ENCODE results near the gene SPHK2. TPM values are rescaled to one million over a fixed set of nuclear protein-coding genes. Genes with fewer than 3 reads are reported as not detected.

The SPHK2 gene
- total RNA-seq, 1 donor from 2014 or later: 30.9 TPM

- intact Hi-C loops (cut with micrococcal nuclease): no loop called here
These were observed 15.5 kb upstream of the SPHK2 start for GRCh38 chr19:48603850-48604249.

GRCh38 chr19:48606463-48607358 is 12.6 kb upstream of the SPHK2 start, which contains the start of gene SPACA4:
TSS of gene SPACA4 (plus strand) at chr19:48606742. CDS start at chr19:48606979, 237 bp downstream.
- intact Hi-C loops (cut with micrococcal nuclease): no loop called here

DNA sequence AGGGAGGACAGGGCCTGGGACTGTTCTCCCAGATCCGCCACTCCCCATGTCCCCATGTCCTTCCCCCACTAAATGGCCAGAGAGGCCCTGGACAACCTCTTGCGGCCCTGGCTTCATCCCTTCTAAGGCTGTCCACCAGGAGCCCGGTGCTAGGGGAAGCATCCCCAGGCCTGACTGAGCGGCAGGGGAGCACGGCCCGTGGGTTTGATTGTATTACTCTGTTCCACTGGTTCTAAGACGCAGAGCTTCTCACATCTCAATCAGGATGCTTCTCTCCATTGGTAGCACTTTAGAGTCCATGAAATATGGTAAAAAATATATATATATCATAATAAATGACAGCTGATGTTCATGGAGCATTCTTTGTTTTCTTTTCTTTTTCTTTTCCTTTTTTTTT is 11.9 kb upstream of the SPHK2 start:
- intact Hi-C loops (cut with micrococcal nuclease): no loop called here

GRCh38 chr19:48608798-48609263 is 10.5 kb upstream of the SPHK2 start:
- intact Hi-C loops (cut with micrococcal nuclease): no loop called here

GRCh38 chr19:48609571-48610108 is 9.7 kb upstream of the SPHK2 start:
- intact Hi-C loops (cut with micrococcal nuclease): no loop called here

- intact Hi-C loops (cut with micrococcal nuclease): no loop called here
These were observed 7.4 kb upstream of the SPHK2 start for GRCh38 chr19:48611872-48612271.

- intact Hi-C loops (cut with micrococcal nuclease): no loop called here
These were observed 6.1 kb upstream of the SPHK2 start for GRCh38 chr19:48613024-48613851.

GRCh38 chr19:48613852-48614435 is 5.4 kb upstream of the SPHK2 start:
- intact Hi-C loops (cut with micrococcal nuclease): no loop called here

GRCh38 chr19:48614436-48615230 is 4.7 kb upstream of the SPHK2 start, which contains the start of gene FAM83E:
TSS of gene FAM83E (minus strand) at chr19:48615076. CDS start at chr19:48613372, 1,704 bp downstream.
- intact Hi-C loops (cut with micrococcal nuclease): no loop called here

DNA sequence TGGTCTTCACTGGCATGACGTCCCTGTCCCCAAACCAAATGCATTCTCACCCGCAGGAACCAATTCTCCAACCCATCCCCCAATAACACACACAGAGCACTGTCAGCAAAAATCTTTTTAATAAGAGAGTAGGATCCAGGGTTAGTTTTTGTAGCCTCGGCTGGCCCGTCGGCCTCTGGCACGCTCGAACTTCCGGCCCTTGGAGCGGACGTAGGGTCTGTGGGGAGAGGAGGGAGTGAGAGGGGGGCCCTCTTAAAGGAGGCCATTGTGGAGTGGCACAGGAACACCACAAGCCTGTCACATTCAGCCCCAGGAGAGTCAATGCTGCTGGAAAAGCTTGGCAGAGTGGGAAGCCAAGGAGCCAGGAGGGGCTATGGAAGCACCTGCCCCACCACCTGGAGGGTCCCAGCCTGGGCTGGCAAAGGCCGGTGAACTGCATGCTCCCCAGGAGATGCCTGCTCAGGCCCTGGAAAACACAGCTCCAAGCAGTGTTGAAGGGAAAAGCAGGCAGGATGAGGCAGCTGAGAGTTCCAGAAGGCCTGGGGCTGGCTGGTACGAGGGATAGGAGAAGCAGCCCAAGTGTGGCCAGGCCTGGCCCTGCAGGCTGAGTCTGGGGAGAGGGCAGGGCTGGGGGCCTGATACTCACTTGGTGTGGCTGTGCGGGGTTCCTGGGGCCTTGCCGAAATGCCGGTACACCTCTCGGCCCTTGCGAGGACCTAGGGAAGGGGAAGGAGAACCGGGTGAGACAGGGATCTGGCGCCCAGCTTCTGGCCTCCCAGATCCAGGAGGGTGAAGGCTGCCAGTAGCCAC is 3.9 kb upstream of the SPHK2 start:
- intact Hi-C loops (cut with micrococcal nuclease): no loop called here

GRCh38 chr19:48616041-48616436 is 3.3 kb upstream of the SPHK2 start:
- intact Hi-C loops (cut with micrococcal nuclease): no loop called here

DNA sequence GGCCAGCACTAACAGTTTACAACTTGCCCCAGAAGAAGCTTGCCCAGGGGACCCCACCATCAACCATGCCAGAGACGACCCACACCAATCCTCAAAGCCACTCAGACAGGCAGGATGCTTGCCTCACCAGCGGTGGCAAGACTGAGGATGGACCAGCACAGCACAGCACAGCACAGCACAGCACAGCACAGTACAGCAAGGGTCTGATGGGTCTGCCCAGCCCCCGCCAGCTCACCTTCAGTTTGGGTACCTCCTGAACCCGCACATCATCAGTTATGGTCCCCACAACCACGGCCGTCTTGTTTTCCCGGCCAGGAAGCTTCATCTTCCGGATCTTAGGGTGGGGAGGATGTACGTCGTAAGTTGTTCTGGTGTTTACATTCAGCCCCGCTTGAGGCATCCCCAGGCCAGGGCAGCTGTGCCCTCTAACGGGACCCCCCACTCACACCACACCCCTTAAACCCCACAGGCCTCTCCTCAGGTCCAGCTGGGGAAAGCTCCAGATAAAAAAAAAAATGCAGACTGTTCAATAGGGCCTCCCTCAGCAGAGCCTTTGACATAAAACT is 2.7 kb upstream of the SPHK2 start:
- intact Hi-C loops (cut with micrococcal nuclease): no loop called here

DNA sequence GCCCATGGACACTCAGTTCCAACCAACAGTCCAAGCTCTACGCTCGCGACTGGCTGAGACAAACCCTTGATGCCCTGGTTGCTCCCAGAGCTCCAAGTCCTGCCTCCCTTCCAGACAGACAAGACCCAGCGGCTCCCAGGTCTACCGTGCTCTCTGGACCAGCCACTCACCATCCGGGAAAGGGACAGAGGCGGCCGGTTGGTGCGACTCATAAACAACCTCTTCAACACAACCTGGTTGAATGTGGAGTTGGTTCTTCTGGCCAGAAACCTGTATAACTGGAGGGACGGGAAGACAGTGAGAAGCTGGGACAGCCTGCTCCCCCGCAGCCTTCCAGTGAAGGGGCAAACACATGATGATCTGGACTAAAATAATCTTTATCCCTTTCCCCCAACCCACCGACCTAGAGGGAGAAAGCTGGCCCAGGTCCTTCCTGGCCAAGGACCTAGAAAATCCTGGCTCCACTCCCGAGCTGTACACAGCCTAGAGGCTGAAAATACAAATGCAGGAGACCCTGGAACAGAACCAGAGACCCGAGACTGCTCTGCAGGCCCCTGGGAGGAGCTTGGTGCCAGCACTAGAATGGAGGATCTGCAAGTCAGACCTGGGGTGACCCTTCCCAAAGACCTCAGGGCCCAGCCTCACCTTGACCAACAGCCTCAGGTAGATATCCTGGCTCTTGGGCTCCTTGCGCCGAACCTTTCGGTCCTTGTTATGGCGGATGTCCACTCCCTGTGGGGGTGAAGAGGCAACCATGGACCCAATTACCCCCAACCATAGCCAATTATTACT is 2.0 kb upstream of the SPHK2 start:
- intact Hi-C loops (cut with micrococcal nuclease): no loop called here

DNA sequence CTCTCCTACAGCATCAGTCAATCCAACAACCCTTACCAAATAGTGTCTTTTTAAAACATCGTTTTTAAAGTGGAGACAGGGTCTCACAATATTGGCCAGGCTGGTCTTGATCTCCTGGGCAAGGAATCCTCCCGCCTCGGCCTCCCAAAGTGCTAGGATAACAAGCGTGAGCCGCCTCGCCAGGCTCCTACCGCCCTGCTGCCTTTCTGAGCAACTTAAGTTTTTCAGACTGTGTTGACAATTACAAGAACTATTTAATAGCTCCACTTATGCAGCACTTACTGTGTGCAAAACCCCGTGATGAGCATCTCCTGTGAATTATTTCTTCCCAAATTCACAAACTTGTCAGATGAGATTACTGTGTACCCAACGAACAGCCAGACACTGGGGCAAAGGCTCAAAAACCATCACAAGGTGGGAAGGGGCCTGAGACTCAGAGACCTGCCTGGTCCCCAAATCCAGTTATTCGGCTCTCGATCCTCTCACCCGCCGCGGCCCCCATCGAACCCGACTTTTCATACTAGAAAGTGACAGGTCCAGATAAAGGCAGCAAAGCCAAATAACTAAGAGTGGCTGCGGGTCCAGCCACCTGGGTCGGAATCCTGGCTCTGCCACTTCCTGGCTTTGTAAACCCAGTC is 909 bp upstream of the SPHK2 start:
- intact Hi-C loops (cut with micrococcal nuclease): loop anchor here (2.0 kb wide), 2 partner anchors 30 to 256 kb away; partner anchors contain the start of gene TMEM143

- intact Hi-C loops (cut with micrococcal nuclease): loop anchor here (1.0 to 2.0 kb wide), 6 partner anchors 17 to 373 kb away; partner anchors contain the start of genes DBP, GYS1, RUVBL2 and TMEM143
These were observed 633 bp downstream of the SPHK2 start for GRCh38 chr19:48619692-48620585.

GRCh38 chr19:48623556-48624066 is 4.3 kb downstream of the SPHK2 start:
- intact Hi-C loops (cut with micrococcal nuclease): loop anchor here (1.0 kb wide), 1 partner anchor 11 kb away; no protein-coding TSS in a partner anchor
